Measurements from ENCODE around the gene PRPF8. TPM values are rescaled to one million over a fixed set of nuclear protein-coding genes. Genes with fewer than 3 reads are reported as not detected.

The PRPF8 gene
- total and polyA plus RNA-seq, 2 experiments from 2014 or later = 178 to 246 TPM

MicroRNAs within 50 kb of the gene (microRNA counts, 767-probe panel; counts per million panel counts)
- microRNA hsa-miR-22-3p = not detected

Small RNA genes within 50 kb of the gene (small RNA-seq; reads per million reads assigned to genes)
- gene RN7SL105P (ENCODE audit: low replicate concordance) = not detected

Other genes with a start within 250 kb of the PRPF8 start
- gene CRK, start 228.6 kb downstream of the PRPF8 start, total RNA-seq (2014; rRNA removed; shearing (Covaris generic)) = 59.8 and 61.1 TPM in 2 replicates
- gene CRK, start 228.6 kb downstream of the PRPF8 start, polyA plus RNA-seq (2016; fragmentation: Nextera tagmentation; extraction: Ambion mirVana) = 28.6 and 32.6 TPM in 2 replicates
- gene MYO1C, start 192.2 kb downstream of the PRPF8 start, total RNA-seq (2014; rRNA removed; shearing (Covaris generic)) = 35.2 and 57.1 TPM in 2 replicates
- 12.3 and 13.9 TPM in 2 replicates for gene MYO1C, start 192.2 kb downstream of the PRPF8 start, polyA plus RNA-seq (2016; fragmentation: Nextera tagmentation; extraction: Ambion mirVana)
- 22.5 and 29.7 TPM in 2 replicates for gene INPP5K, start 168.3 kb downstream of the PRPF8 start, total RNA-seq (2014; rRNA removed; shearing (Covaris generic))
- 8.4 TPM in 2 replicates for gene INPP5K, start 168.3 kb downstream of the PRPF8 start, polyA plus RNA-seq (2016; fragmentation: Nextera tagmentation; extraction: Ambion mirVana)
- gene PITPNA, start 122.1 kb downstream of the PRPF8 start, total RNA-seq (2014; rRNA removed; shearing (Covaris generic)) = 24.2 and 28.1 TPM in 2 replicates
- gene PITPNA, start 122.1 kb downstream of the PRPF8 start, polyA plus RNA-seq (2016; fragmentation: Nextera tagmentation; extraction: Ambion mirVana) = 13.0 and 14.2 TPM in 2 replicates
- 7.1 and 9.8 TPM in 2 replicates for gene SLC43A2, start 56.0 kb downstream of the PRPF8 start, total RNA-seq (2014; rRNA removed; shearing (Covaris generic))
- 2.2 and 2.5 TPM in 2 replicates for gene SLC43A2, start 56.0 kb downstream of the PRPF8 start, polyA plus RNA-seq (2016; fragmentation: Nextera tagmentation; extraction: Ambion mirVana)
- gene SCARF1, start 39.1 kb downstream of the PRPF8 start, total RNA-seq (2014; rRNA removed; shearing (Covaris generic)) = 1.0 and 1.6 TPM in 2 replicates
- gene SCARF1, start 39.1 kb downstream of the PRPF8 start, polyA plus RNA-seq (2016; fragmentation: Nextera tagmentation; extraction: Ambion mirVana) = 0.63 and 0.76 TPM in 2 replicates
- gene RILP, start 35.0 kb downstream of the PRPF8 start, total RNA-seq (2014; rRNA removed; shearing (Covaris generic)) = 9.2 and 17.4 TPM in 2 replicates
- 8.6 and 10.8 TPM in 2 replicates for gene RILP, start 35.0 kb downstream of the PRPF8 start, polyA plus RNA-seq (2016; fragmentation: Nextera tagmentation; extraction: Ambion mirVana)
- gene TLCD2, start 25.5 kb upstream of the PRPF8 start, total RNA-seq (2014; rRNA removed; shearing (Covaris generic)) = 0.58 and 1.4 TPM in 2 replicates
- gene TLCD2, start 25.5 kb upstream of the PRPF8 start, polyA plus RNA-seq (2016; fragmentation: Nextera tagmentation; extraction: Ambion mirVana) = 0.64 and 0.70 TPM in 2 replicates
- 14.5 and 17.6 TPM in 2 replicates for gene WDR81, start 39.8 kb upstream of the PRPF8 start, total RNA-seq (2014; rRNA removed; shearing (Covaris generic))
- gene WDR81, start 39.8 kb upstream of the PRPF8 start, polyA plus RNA-seq (2016; fragmentation: Nextera tagmentation; extraction: Ambion mirVana) = 3.5 and 3.7 TPM in 2 replicates
- gene SERPINF2, start 58.0 kb upstream of the PRPF8 start, total RNA-seq (2014; rRNA removed; shearing (Covaris generic)) = 0.47 and 0.66 TPM in 2 replicates
- 1.2 and 1.5 TPM in 2 replicates for gene SERPINF2, start 58.0 kb upstream of the PRPF8 start, polyA plus RNA-seq (2016; fragmentation: Nextera tagmentation; extraction: Ambion mirVana)
- 40.7 and 41.4 TPM in 2 replicates for gene SERPINF1, start 77.2 kb upstream of the PRPF8 start, total RNA-seq (2014; rRNA removed; shearing (Covaris generic))
- 22.1 and 24.4 TPM in 2 replicates for gene SERPINF1, start 77.2 kb upstream of the PRPF8 start, polyA plus RNA-seq (2016; fragmentation: Nextera tagmentation; extraction: Ambion mirVana)
- 18.4 and 21.9 TPM in 2 replicates for gene SMYD4, start 145.0 kb upstream of the PRPF8 start, total RNA-seq (2014; rRNA removed; shearing (Covaris generic))
- 14.8 and 17.0 TPM in 2 replicates for gene SMYD4, start 145.0 kb upstream of the PRPF8 start, polyA plus RNA-seq (2016; fragmentation: Nextera tagmentation; extraction: Ambion mirVana)
- gene RPA1, start 145.1 kb upstream of the PRPF8 start, total RNA-seq (2014; rRNA removed; shearing (Covaris generic)) = 42.5 and 52.1 TPM in 2 replicates
- 26.7 and 33.7 TPM in 2 replicates for gene RPA1, start 145.1 kb upstream of the PRPF8 start, polyA plus RNA-seq (2016; fragmentation: Nextera tagmentation; extraction: Ambion mirVana)